KMS-11 (cell line): ENCODE measurements around the gene ASIC3.

Experiments used
- H2AFZ ChIP-seq: fragments of 200-600 bp; sonication (generic); 2 replicates; pipeline ENCODE4 v1.6.1; 2016; ENCODE audit warnings: antibody characterized with exemption, mixed run types, low read depth
- H3K27ac ChIP-seq: fragments of 200-600 bp; sonication (generic); 2 replicates; pipeline ENCODE4 v1.6.1; 2016; ENCODE audit warnings: mild to moderate bottlenecking, mixed run types
- H3K27me3 ChIP-seq: fragments of 200-600 bp; sonication (generic); 2 replicates; pipeline ENCODE4 v1.6.1; 2017; ENCODE audit warnings: mild to moderate bottlenecking, low read depth, mixed run types, moderate library complexity; ENCODE audit not compliant: insufficient read depth
- H3K36me3 ChIP-seq: fragments of 200-600 bp; sonication (generic); 2 replicates; pipeline ENCODE4 v1.6.1; 2017; ENCODE audit warnings: mild to moderate bottlenecking, mixed run types; ENCODE audit not compliant: insufficient read depth
- H3K4me1 ChIP-seq: fragments of 200-600 bp; sonication (generic); 2 replicates; pipeline ENCODE4 v1.6.1; 2016; ENCODE audit warnings: mild to moderate bottlenecking, low read depth, mixed run types; ENCODE audit not compliant: poor library complexity, severe bottlenecking
- H3K4me2 ChIP-seq: fragments of 200-600 bp; sonication (generic); 2 replicates; pipeline ENCODE4 v1.7.0; 2016; ENCODE audit warnings: mild to moderate bottlenecking, mixed run types
- H3K4me3 ChIP-seq: fragments of 200-600 bp; sonication (generic); IDR thresholded peaks from 2 replicates; pipeline ENCODE4 v1.6.1; 2017; ENCODE audit warnings: low read depth, low read length, mixed read lengths; ENCODE audit not compliant: insufficient read depth
- H3K79me2 ChIP-seq: fragments of 200-600 bp; sonication (generic); 2 replicates; pipeline ENCODE4 v1.6.1; 2016; ENCODE audit warnings: low read depth, mixed run types; ENCODE audit not compliant: insufficient read depth
- H3K9ac ChIP-seq: fragments of 200-600 bp; sonication (generic); 2 replicates; pipeline ENCODE4 v1.6.1; 2016; ENCODE audit warnings: mild to moderate bottlenecking, mixed run types
- H4K20me1 ChIP-seq: fragments of 200-600 bp; sonication (generic); 2 replicates; pipeline ENCODE4 v1.6.1; 2016; ENCODE audit warnings: mild to moderate bottlenecking, mixed run types; ENCODE audit not compliant: insufficient read depth
- CTCF ChIP-seq: fragments of 200-600 bp; sonication (generic); conservative IDR thresholded peaks from 2 replicates; pipeline ENCODE4 v1.6.1; 2017; ENCODE audit warnings: low read depth, mild to moderate bottlenecking, antibody characterized with exemption, low read length, moderate library complexity, mixed read lengths

Gene ASIC3

DNA sequence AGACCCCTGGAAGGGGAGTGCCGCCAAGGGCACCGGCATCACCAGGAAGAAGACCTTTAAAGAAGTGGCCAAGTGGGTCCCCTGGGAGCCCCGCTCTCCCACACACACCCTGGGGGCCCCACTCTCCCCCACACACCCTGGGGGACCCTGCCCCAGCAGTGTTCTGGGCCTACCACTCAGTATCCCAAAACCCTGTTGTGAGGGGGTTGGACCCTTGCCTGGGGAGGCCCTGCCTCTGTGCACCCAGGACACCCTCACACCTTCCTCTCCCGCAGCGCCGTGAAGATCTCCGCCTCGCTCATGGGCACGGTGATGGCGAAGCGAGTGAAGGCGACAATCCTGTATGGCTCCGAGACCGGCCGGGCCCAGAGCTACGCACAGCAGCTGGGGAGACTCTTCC is 46.8 kb upstream of the ASIC3 start:
- no peak for TF ChIP-seq CTCF
- Histone ChIP-seq H3K9ac (no peak overlapping the region), H3K27ac (no peak overlapping the region), H3K27me3 (peaks cover 7% of the 10 kb centered on the region; the same call in 1 of the 2 replicates), H3K4me1 (no peaks in the 10 kb centered on the region), H3K4me2 (no peak overlapping the region), H3K4me3 (no peak overlapping the region), H2AFZ (no peak overlapping the region), H4K20me1 (no peaks in the 10 kb centered on the region), H3K36me3 (no peaks in the 10 kb centered on the region), H3K79me2 (no peaks in the 10 kb centered on the region)

- Histone ChIP-seq H4K20me1 (no peaks in the 10 kb centered on the region), H2AFZ (no peak overlapping the region), H3K4me1 (no peaks in the 10 kb centered on the region), H3K27me3 (no peaks in the 10 kb centered on the region; the same call in 1 of the 2 replicates), H3K4me2 (no peak overlapping the region), H3K27ac (no peak overlapping the region), H3K4me3 (no peak overlapping the region), H3K9ac (no peak overlapping the region), H3K79me2 (no peaks in the 10 kb centered on the region), H3K36me3 (no peaks in the 10 kb centered on the region)
- TF ChIP-seq CTCF, result no peak
Observed at GRCh38 chr7:151003572-151003971, 44.8 kb upstream of the ASIC3 start.

GRCh38 chr7:151005566-151005965 is 42.8 kb upstream of the ASIC3 start:
- TF ChIP-seq CTCF, result no peak
- H3K79me2 ChIP-seq, result no peaks in the 10 kb centered on the region
- no peaks in the 10 kb centered on the region for H3K36me3 ChIP-seq
- no peaks in the 10 kb centered on the region for H4K20me1 ChIP-seq
- no peaks in the 10 kb centered on the region for H3K4me1 ChIP-seq
- H2AFZ ChIP-seq, result no peak overlapping the region
- H3K4me3 ChIP-seq, result no peak overlapping the region
- no peak overlapping the region for H3K9ac ChIP-seq
- H3K27ac ChIP-seq, result no peak overlapping the region
- no peaks in the 10 kb centered on the region; the same call in 1 of the 2 replicates for H3K27me3 ChIP-seq
- H3K4me2 ChIP-seq, result no peak overlapping the region

GRCh38 chr7:151006590-151007300 is 41.6 kb upstream of the ASIC3 start:
- Histone ChIP-seq H3K9ac (no peak overlapping the region), H3K36me3 (no peaks in the 10 kb centered on the region), H3K27ac (no peak overlapping the region), H3K4me2 (no peak overlapping the region), H3K4me3 (no peak overlapping the region), H3K4me1 (no peaks in the 10 kb centered on the region), H2AFZ (no peak overlapping the region), H4K20me1 (no peaks in the 10 kb centered on the region), H3K79me2 (no peaks in the 10 kb centered on the region), H3K27me3 (no peaks in the 10 kb centered on the region; the same call in 1 of the 2 replicates)
- TF ChIP-seq CTCF, result no peak
